ENCODE results near the gene MICB. TPM values are rescaled to one million over a fixed set of nuclear protein-coding genes. Genes with fewer than 3 reads are reported as not detected.
A peak's percentile ranks its signal among the peaks of the same experiment; 100 is the strongest.

Gene MICB
- total RNA-seq, 3 donors from 2014 or later: 2.9 to 4.6 (median 4.0) TPM

DNA sequence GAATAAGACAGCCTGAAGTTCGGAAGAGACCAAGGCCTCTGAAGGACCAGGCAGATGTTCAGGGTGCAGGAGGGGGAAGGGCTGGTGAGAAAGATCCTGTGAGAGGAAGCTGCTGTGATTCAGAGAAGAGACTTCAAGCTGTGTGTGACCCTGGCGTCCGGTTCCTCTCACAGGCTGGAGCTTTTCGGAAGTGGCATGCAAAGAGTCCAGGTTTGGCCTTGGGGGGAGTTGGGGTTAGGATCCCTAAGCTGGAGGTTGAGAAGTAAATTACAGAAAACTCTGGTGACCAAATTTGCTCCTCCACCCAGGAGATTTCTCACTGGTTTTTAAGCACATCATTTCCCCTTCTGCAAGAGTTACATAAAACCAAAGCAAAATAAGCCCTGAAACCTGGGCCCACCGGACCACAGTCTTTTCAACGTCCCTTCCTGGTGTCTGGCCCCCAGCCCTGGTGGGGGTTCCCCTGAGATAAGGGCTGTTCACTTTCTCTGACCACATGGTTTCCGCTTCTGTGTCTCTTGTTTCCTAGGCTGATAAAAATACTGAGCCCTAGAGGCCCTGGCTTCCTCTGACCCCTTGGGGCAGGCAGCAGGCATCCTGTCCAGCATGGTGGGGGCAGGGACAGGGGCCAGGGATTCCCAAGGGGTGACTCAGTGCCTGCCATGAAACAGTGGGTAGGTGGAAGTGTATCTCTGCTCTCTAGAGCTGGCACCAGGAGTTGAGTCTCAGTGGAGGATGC lies 62.2 kb downstream of the MICB start:
- peak overlapping the region in 1 of 2 donors; percentile 38 for H3K27ac ChIP-seq
- intact Hi-C loops (cut with DNase I; ENCODE audit: low total_unique reads): no loop called here
- DNase-seq (ENCODE audit: low spot score in 2 of 2): no peak
- H3K9me3 ChIP-seq: no peaks in the 10 kb centered on the region
- H3K27me3 ChIP-seq: no peaks in the 10 kb centered on the region
- H3K4me1 ChIP-seq: no peaks in the 10 kb centered on the region
- TF ChIP-seq POLR2A (IDR thresholded peaks at IDR 0.05) (no peak), POLR2AphosphoS5 (IDR thresholded peaks at IDR 0.05) (peak in 1 of 3 donors; percentile 43)
- no peak overlapping the region for H3K4me3 ChIP-seq
- H3K36me3 ChIP-seq: no peaks in the 10 kb centered on the region

GRCh38 chr6:31560697-31561058 lies 62.7 kb downstream of the MICB start:
- Histone ChIP-seq H3K36me3 (no peaks in the 10 kb centered on the region), H3K9me3 (no peaks in the 10 kb centered on the region), H3K4me1 (no peaks in the 10 kb centered on the region), H3K27ac (peak overlapping the region in 1 of 2 donors; percentile 23), H3K27me3 (no peaks in the 10 kb centered on the region), H3K4me3 (no peak overlapping the region)
- intact Hi-C loops (cut with DNase I; ENCODE audit: low total_unique reads): no loop called here
- DNase-seq (ENCODE audit: low spot score in 2 of 2): no peak
- TF ChIP-seq CTCF (IDR thresholded peaks at IDR 0.05) (no peak), POLR2A (IDR thresholded peaks at IDR 0.05) (no peak), POLR2AphosphoS5 (IDR thresholded peaks at IDR 0.05) (no peak)

Other genes starting within 250 kb of the MICB start
- gene HLA-C, start 226.1 kb upstream of the MICB start, total RNA-seq: 100 to 1,000 TPM; 206 to 546 (median 359) TPM
- gene HLA-B, start 141.0 kb upstream of the MICB start, total RNA-seq: 100 to 1,000 TPM; 532 to 813 (median 727) TPM
- gene MICA, start 94.5 kb upstream of the MICB start, total RNA-seq: 10 to 100 TPM; 14.9 to 28.1 (median 23.6) TPM
- gene MCCD1, start 30.8 kb downstream of the MICB start, total RNA-seq: not detected
- gene DDX39B, start 43.9 kb downstream of the MICB start, total RNA-seq: 100 to 1,000 TPM; 315 to 336 (median 334) TPM
- gene ATP6V1G2, start 48.5 kb downstream of the MICB start, total RNA-seq: 1 to 10 TPM in 2 of 3 donors, under 1 TPM in 1; 0.44 to 1.8 (median 1.6) TPM
- gene NFKBIL1, start 49.5 kb downstream of the MICB start, total RNA-seq: 10 to 100 TPM; 22.3 to 34.7 (median 26.5) TPM
- under 1 TPM in 1 of 3 donors, not detected in 2; 0.29 TPM for gene LTA, start 74.1 kb downstream of the MICB start, total RNA-seq
- under 1 TPM in 2 of 3 donors, not detected in 1; 0.33 to 0.73 TPM for gene TNF, start 77.4 kb downstream of the MICB start, total RNA-seq
- gene LTB, start 84.3 kb downstream of the MICB start, total RNA-seq: 1 to 10 TPM in 1 of 3 donors, under 1 TPM in 1, not detected in 1; 0.96 to 1.0 TPM
- gene LST1, start 88.1 kb downstream of the MICB start, total RNA-seq: 10 to 100 TPM in 1 of 3 donors, 1 to 10 TPM in 2; 8.8 to 10.7 (median 9.8) TPM
- gene NCR3, start 94.9 kb downstream of the MICB start, total RNA-seq: not detected
- 10 to 100 TPM; 26.9 to 54.1 (median 28.2) TPM for gene AIF1, start 117.1 kb downstream of the MICB start, total RNA-seq
- gene PRRC2A, start 122.6 kb downstream of the MICB start, total RNA-seq: 10 to 100 TPM; 42.7 to 57.2 (median 57.0) TPM
- 100 to 1,000 TPM; 154 to 170 (median 157) TPM for gene BAG6, start 154.5 kb downstream of the MICB start, total RNA-seq
- 1 to 10 TPM; 1.3 to 4.8 (median 4.6) TPM for gene APOM, start 157.7 kb downstream of the MICB start, total RNA-seq
- 10 to 100 TPM; 20.3 to 27.4 (median 24.8) TPM for gene C6orf47, start 162.6 kb downstream of the MICB start, total RNA-seq
- gene GPANK1, start 166.9 kb downstream of the MICB start, total RNA-seq: 10 to 100 TPM; 16.2 to 22.2 (median 20.0) TPM
- gene CSNK2B, start 167.9 kb downstream of the MICB start, total RNA-seq: 100 to 1,000 TPM; 135 to 180 (median 178) TPM
- 10 to 100 TPM in 1 of 3 donors, 1 to 10 TPM in 2; 6.2 to 12.7 (median 8.5) TPM for gene LY6G5B, start 171.8 kb downstream of the MICB start, total RNA-seq
- 1 to 10 TPM in 1 of 3 donors, under 1 TPM in 2; 0.33 to 1.9 (median 0.64) TPM for gene LY6G5C, start 182.9 kb downstream of the MICB start, total RNA-seq
- 10 to 100 TPM; 42.6 to 62.6 (median 50.5) TPM for gene ABHD16A, start 205.2 kb downstream of the MICB start, total RNA-seq
- not detected for gene LY6G6F, start 208.7 kb downstream of the MICB start, total RNA-seq
- gene LY6G6D, start 217.2 kb downstream of the MICB start, total RNA-seq: not detected
- gene LY6G6C, start 223.6 kb downstream of the MICB start, total RNA-seq: not detected
- under 1 TPM in 1 of 3 donors, not detected in 2; 0.16 TPM for gene MPIG6B, start 225.2 kb downstream of the MICB start, total RNA-seq
- gene DDAH2, start 231.2 kb downstream of the MICB start, total RNA-seq: 100 to 1,000 TPM in 2 of 3 donors, 10 to 100 TPM in 1; 100.0 to 212 (median 115) TPM
- gene CLIC1, start 238.4 kb downstream of the MICB start, total RNA-seq: 100 to 1,000 TPM; 266 to 325 (median 318) TPM
- gene MSH5, start 241.9 kb downstream of the MICB start, total RNA-seq: 10 to 100 TPM in 1 of 3 donors, 1 to 10 TPM in 2; 7.9 to 13.4 (median 8.0) TPM

All from breast epithelium (tissue), 4 donors.